Endothelial cell of umbilical vein (primary cell): ENCODE measurements around the gene PDE3B. TPM values are rescaled to one million over a fixed set of nuclear protein-coding genes. Genes with fewer than 3 reads are reported as not detected.

Experiments used
- BruUV-seq: library from RNA; stranded (reverse); fragments of 400-500 nt; replicated peaks from 2 replicates; lab custom pipeline; 2021; lab: Mats Ljungman, UMichigan
- CTCF ChIA-PET: fragments of 300-600, 350-600 bp; sonication (Branson Sonifier 250); formaldehyde crosslinking; loops from one replicate; lab custom pipeline; 2021; ENCODE audit warnings: antibody characterized with exemption, inconsistent platforms; lab: Charles Lee
- POLR2A ChIA-PET: fragments of 300-600, 350-600 bp; sonication (Branson Sonifier 250); formaldehyde crosslinking; loops from one replicate; lab custom pipeline; 2021; ENCODE audit warnings: antibody characterized with exemption, inconsistent platforms; lab: Charles Lee
- DNase-seq: peaks from one replicate; pipeline ENCODE4 v3.0.0-alpha.2; 2011; ENCODE audit warnings: low read depth, low spot score
- FAIRE-seq: peaks from 2 replicates; lab custom pipeline; 2011; peaks lifted over from hg19 to GRCh38; lab: Jason Lieb, UNC
- H2AFZ ChIP-seq: 2 replicates; pipeline ENCODE4 v1.6.0; 2012; ENCODE audit warnings: low read depth, low read length, control low read depth, inconsistent platforms
- H3K27ac ChIP-seq: 2 replicates; pipeline ENCODE4 v1.5.1; 2011; ENCODE audit warnings: low read depth, mild to moderate bottlenecking, control low read depth, low read length, moderate library complexity; ENCODE audit not compliant: insufficient read depth
- H3K27me3 ChIP-seq, 2 experiments: 2 replicates each; pipeline versions ENCODE4 v1.6.0 to v1.6.1; 2011; ENCODE audit warnings: low read length in 2 of 2, mixed read lengths in 1 of 2; ENCODE audit not compliant: control insufficient read depth in 2 of 2, insufficient read depth in 2 of 2
- H3K36me3 ChIP-seq, 2 experiments: 2 replicates in 1 of 2; 3 replicates in 1 of 2; pipeline ENCODE4 v1.5.1; 2011; ENCODE audit warnings: low read length in 2 of 2, mild to moderate bottlenecking in 1 of 2, moderate library complexity in 1 of 2; ENCODE audit not compliant: control insufficient read depth in 2 of 2, insufficient read depth in 2 of 2; ENCODE audit errors: extremely low read depth in 1 of 2
- H3K4me1 ChIP-seq: 3 replicates; pipeline ENCODE4 v1.5.1; 2011; ENCODE audit warnings: mild to moderate bottlenecking, low read length; ENCODE audit not compliant: control insufficient read depth, insufficient read depth; ENCODE audit errors: extremely low read depth
- H3K4me2 ChIP-seq: 2 replicates; pipeline ENCODE4 v1.6.1; 2011; ENCODE audit warnings: low read length, control low read depth, mixed read lengths; ENCODE audit not compliant: insufficient read depth
- H3K4me3 ChIP-seq, 3 experiments: fragments of 200-600 bp in 1 of 3; sonication (generic), shearing (Covaris generic) in 1 of 3; replicated peaks in 1 of 3; 2 replicates each; pipeline ENCODE4 v1.5.1; 2011 to 2016; ENCODE audit warnings: control low read depth in 3 of 3, low read length in 3 of 3, mild to moderate bottlenecking in 2 of 3, inconsistent platforms in 1 of 3, low read depth in 1 of 3, moderate library complexity in 1 of 3; ENCODE audit not compliant: insufficient read depth in 1 of 3
- H3K79me2 ChIP-seq: 2 replicates; pipeline ENCODE4 v1.6.0; 2012; ENCODE audit warnings: low read length, inconsistent platforms; ENCODE audit not compliant: control insufficient read depth, insufficient read depth
- H3K9ac ChIP-seq: replicated peaks from 2 replicates; pipeline ENCODE3; 2011; ENCODE audit warnings: low read length, control low read depth; ENCODE audit not compliant: insufficient read depth; ENCODE audit errors: extremely low read depth
- H3K9me1 ChIP-seq: replicated peaks from 3 replicates; pipeline ENCODE4 v1.6.0; 2011; ENCODE audit warnings: mild to moderate bottlenecking, low read length; ENCODE audit not compliant: control insufficient read depth, insufficient read depth; ENCODE audit errors: extremely low read depth
- H3K9me3 ChIP-seq: replicated peaks from 2 replicates; pipeline ENCODE4 v1.5.1; 2012; ENCODE audit warnings: low read length, inconsistent platforms; ENCODE audit not compliant: control insufficient read depth, insufficient read depth
- H4K20me1 ChIP-seq: replicated peaks from 2 replicates; pipeline ENCODE3; 2011; ENCODE audit warnings: mild to moderate bottlenecking, low read length; ENCODE audit not compliant: control insufficient read depth, insufficient read depth; ENCODE audit errors: extremely low read depth
- EZH2 ChIP-seq: IDR thresholded peaks from 2 replicates; pipeline ENCODE4 v1.6.1; 2012; ENCODE audit warnings: borderline replicate concordance, low read depth, mild to moderate bottlenecking, moderate library complexity, low read length, inconsistent platforms; ENCODE audit not compliant: severe bottlenecking
- GATA2 ChIP-seq: IDR thresholded peaks from 2 replicates; pipeline ENCODE4 v1.7.0; 2011; ENCODE audit warnings: low read depth, mild to moderate bottlenecking, moderate library complexity, mixed read lengths, low read length; ENCODE audit not compliant: insufficient read length, insufficient read depth
- JUN ChIP-seq: IDR thresholded peaks from 2 replicates; pipeline ENCODE4 v1.6.1; 2011; ENCODE audit warnings: borderline replicate concordance, low read depth; ENCODE audit not compliant: insufficient read length, insufficient read depth
- MAX ChIP-seq: IDR thresholded peaks from 2 replicates; pipeline ENCODE4 v1.6.1; 2011; ENCODE audit not compliant: insufficient read depth, insufficient read length
- MYC ChIP-seq: IDR thresholded peaks from one replicate; pipeline ENCODE4 v1.6.1; 2011; ENCODE audit warnings: mild to moderate bottlenecking, low read depth, low read length
- POLR2A ChIP-seq: IDR thresholded peaks from 2 replicates; pipeline ENCODE4 v1.6.1; 2012; ENCODE audit warnings: low read depth, mild to moderate bottlenecking, control low read depth, low read length
- POLR2AphosphoS5 ChIP-seq: IDR thresholded peaks from 2 replicates; pipeline ENCODE4 v1.6.1; 2012; ENCODE audit warnings: low read depth, mild to moderate bottlenecking, control low read depth, low read length, moderate library complexity; ENCODE audit not compliant: insufficient read depth
- dilution Hi-C: fragments of 300-500 bp; cut with MboI; formaldehyde crosslinking; loops from one replicate; pipeline ENCODE4 v1.15.0; 2019; ENCODE audit warnings: low sequenced_read_pairs; ENCODE audit not compliant: extremely low pct_ligation_motif_present
- intact Hi-C: fragments of 100-400 bp; cut with micrococcal nuclease; formaldehyde crosslinking; loops from one replicate; pipeline ENCODE4 v1.10.0; 2022
- polyA plus RNA-seq, 4 experiments: library from polyadenylated mRNA; depleted of rRNA in 3 of 4; stranded (reverse) in 3 of 4; unstranded in 1 of 4; fragments of >200 nt; gene quantifications; 2 replicates each; pipeline versions ENCODE4 v1.2.1 to v1.2.3, GENCODE V29; 2011 to 2012; ENCODE audit warnings: missing spikeins in 1 of 4
- total RNA-seq: library from RNA; stranded (reverse); gene quantifications from 2 replicates; pipeline ENCODE4 v1.2.3, GENCODE V29; 2021

The PDE3B gene
- total and polyA plus RNA-seq, 2 donors (not counting 3 experiments of a cell fraction or from before 2014, with no cell fraction given): 0.26 to 1.9 TPM

GRCh38 chr11:14618060-14618459 is 25.5 kb upstream of the PDE3B start:
- DNase-seq: no peak
- TF ChIP-seq MAX (no peak), POLR2AphosphoS5 (no peak), MYC (no peak), EZH2 (no peak), JUN (no peak), GATA2 (no peak), POLR2A (no peak)
- Histone ChIP-seq H3K4me2 (no peak overlapping the region), H3K9ac (no peak overlapping the region), H2AFZ (no peak overlapping the region), H3K27me3 (peaks cover 0 to 7% of the 10 kb centered on the region in 2 experiments), H3K36me3 (no peaks in the 10 kb centered on the region), H3K4me1 (no peaks in the 10 kb centered on the region), H3K4me3 (no peak overlapping the region), H3K27ac (no peak overlapping the region), H3K9me1 (no peaks in the 10 kb centered on the region), H3K79me2 (no peaks in the 10 kb centered on the region), H3K9me3 (no peaks in the 10 kb centered on the region), H4K20me1 (no peaks in the 10 kb centered on the region)
- FAIRE-seq: no peak
- dilution Hi-C loops: no loop called here
- ChIA-PET POLR2A (no interaction called here), CTCF (interaction anchor here (1.0 kb wide), 1 partner anchor 11 kb away, joined by 4 read pairs; no protein-coding TSS in a partner anchor)
- intact Hi-C loops: no loop called here
- no TSS peak for BruUV-seq
